Measurements from ENCODE around the gene ERMN.

ERMN gene

GRCh38 chr2:157339965-157340655, 14.5 kb upstream of the ERMN start:
- in situ Hi-C loops (cut with HindIII; ENCODE audit: low sequenced_read_pairs) = no loop called here
- no peak overlapping the region for H3K4me3 ChIP-seq (ENCODE audit: low read depth, low read length)
- no peak for TF ChIP-seq CTCF (IDR thresholded peaks at IDR 0.05; ENCODE audit: low read depth, low read length)
- DNase-seq (ENCODE audit: low read depth, low spot score) = peak; percentile 42

GRCh38 chr2:157337978-157338377, 12.4 kb upstream of the ERMN start:
- H3K4me3 ChIP-seq (ENCODE audit: low read depth, low read length) = no peak overlapping the region
- in situ Hi-C loops (cut with HindIII; ENCODE audit: low sequenced_read_pairs) = no loop called here
- no peak for DNase-seq (ENCODE audit: low read depth, low spot score)
- TF ChIP-seq CTCF (IDR thresholded peaks at IDR 0.05; ENCODE audit: low read depth, low read length) = no peak

GRCh38 chr2:157336137-157337010, 10.8 kb upstream of the ERMN start:
- in situ Hi-C loops (cut with HindIII; ENCODE audit: low sequenced_read_pairs) = no loop called here
- no peak overlapping the region for H3K4me3 ChIP-seq (ENCODE audit: low read depth, low read length)
- DNase-seq (ENCODE audit: low read depth, low spot score) = peak; percentile 25
- TF ChIP-seq CTCF (IDR thresholded peaks at IDR 0.05; ENCODE audit: low read depth, low read length) = peak; percentile 72

- in situ Hi-C loops (cut with HindIII; ENCODE audit: low sequenced_read_pairs) = no loop called here
- no peak for TF ChIP-seq CTCF (IDR thresholded peaks at IDR 0.05; ENCODE audit: low read depth, low read length)
- no peak overlapping the region for H3K4me3 ChIP-seq (ENCODE audit: low read depth, low read length)
- no peak for DNase-seq (ENCODE audit: low read depth, low spot score)
These were observed 9.2 kb upstream of the ERMN start for GRCh38 chr2:157334797-157335196.

- no peak for TF ChIP-seq CTCF (IDR thresholded peaks at IDR 0.05; ENCODE audit: low read depth, low read length)
- in situ Hi-C loops (cut with HindIII; ENCODE audit: low sequenced_read_pairs) = no loop called here
These were observed 8.7 kb upstream of the ERMN start for GRCh38 chr2:157334335-157334734.

GRCh38 chr2:157333304-157334047, 7.9 kb upstream of the ERMN start:
- TF ChIP-seq CTCF (IDR thresholded peaks at IDR 0.05; ENCODE audit: low read depth, low read length) = no peak
- DNase-seq (ENCODE audit: low read depth, low spot score) = no peak
- H3K4me3 ChIP-seq (ENCODE audit: low read depth, low read length) = no peak overlapping the region
- in situ Hi-C loops (cut with HindIII; ENCODE audit: low sequenced_read_pairs) = no loop called here

More at GRCh38 chr2:157334335-157334734, 8.7 kb upstream of the ERMN start:
- DNase-seq (ENCODE audit: low read depth, low spot score) = no peak
- no peak overlapping the region for H3K4me3 ChIP-seq (ENCODE audit: low read depth, low read length)
